CD14-positive monocyte (primary cell): ENCODE data around the gene HMOX2. TPM values are rescaled to one million over a fixed set of nuclear protein-coding genes. Genes with fewer than 3 reads are reported as not detected.
A peak's percentile ranks its signal among the peaks of the same experiment; 100 is the strongest.

Source experiments
- DNase-seq, 3 donors: peaks; one replicate each; pipeline ENCODE4 v3.0.0-alpha.2; 2011 to 2022
- H2AFZ ChIP-seq: 2 replicates; pipeline ENCODE4 v1.6.0; 2012; ENCODE audit warnings: mild to moderate bottlenecking, low read depth, low read length, inconsistent platforms; ENCODE audit not compliant: insufficient read depth, poor library complexity, severe bottlenecking
- H3K27ac ChIP-seq, 2 donors: 1 replicate in 1 of 2; 2 replicates in 1 of 2; pipeline ENCODE4 v1.5.1; 2012 to 2013; ENCODE audit warnings: low read length in 2 of 2, control low read depth in 1 of 2, inconsistent platforms in 1 of 2, low read depth in 1 of 2, mild to moderate bottlenecking in 1 of 2
- H3K27me3 ChIP-seq, 2 donors: one replicate each; pipeline versions ENCODE4 v1.6.0 to v1.6.1; 2011 to 2013; ENCODE audit warnings: low read length in 2 of 2; ENCODE audit not compliant: control insufficient read depth in 2 of 2, insufficient read depth in 2 of 2
- H3K36me3 ChIP-seq, 2 donors: replicated peaks in 1 of 2; 1 replicate in 1 of 2; 2 replicates in 1 of 2; pipeline versions ENCODE4 v1.5.1 to v1.6.1; 2012 to 2013; ENCODE audit warnings: low read length in 2 of 2, control low read depth in 1 of 2, inconsistent platforms in 1 of 2, mild to moderate bottlenecking in 1 of 2; ENCODE audit not compliant: insufficient read depth in 2 of 2, control insufficient read depth in 1 of 2
- H3K4me1 ChIP-seq, 2 donors: 1 replicate in 1 of 2; 2 replicates in 1 of 2; pipeline versions ENCODE4 v1.5.1 to v1.6.1; 2012 to 2013; ENCODE audit warnings: low read length in 2 of 2, control low read depth in 1 of 2, inconsistent platforms in 1 of 2, mild to moderate bottlenecking in 1 of 2, moderate library complexity in 1 of 2; ENCODE audit not compliant: insufficient read depth in 2 of 2, control insufficient read depth in 1 of 2
- H3K4me2 ChIP-seq: replicated peaks from 2 replicates; pipeline ENCODE3; 2012; ENCODE audit warnings: low read length, moderate library complexity, mild to moderate bottlenecking; ENCODE audit not compliant: poor library complexity, severe bottlenecking; ENCODE audit errors: extremely low read depth
- H3K4me3 ChIP-seq, 3 experiments: fragments of 200-600 bp in 1 of 3; sonication (generic) in 1 of 3; replicated peaks in 1 of 3; 1 replicate in 2 of 3; 2 replicates in 1 of 3; pipeline ENCODE4 v1.5.1; 2011 to 2013; ENCODE audit warnings: low read length in 3 of 3, mild to moderate bottlenecking in 3 of 3, control low read depth in 2 of 3, low read depth in 2 of 3, inconsistent platforms in 1 of 3, moderate library complexity in 1 of 3
- H3K79me2 ChIP-seq: 2 replicates; pipeline ENCODE4 v1.6.0; 2012; ENCODE audit warnings: mild to moderate bottlenecking, control low read depth, inconsistent platforms, low read length, moderate library complexity; ENCODE audit not compliant: insufficient read depth
- H3K9ac ChIP-seq: 2 replicates; pipeline ENCODE4 v1.6.0; 2017; ENCODE audit warnings: low read length, mild to moderate bottlenecking; ENCODE audit not compliant: insufficient read depth, poor library complexity, severe bottlenecking
- H3K9me3 ChIP-seq, 2 donors: replicated peaks in 1 of 2; 1 replicate in 1 of 2; 2 replicates in 1 of 2; pipeline versions ENCODE4 v1.5.1 to v1.6.1; 2012 to 2013; ENCODE audit warnings: low read length in 2 of 2, control low read depth in 1 of 2; ENCODE audit not compliant: control insufficient read depth in 1 of 2, insufficient read depth in 1 of 2
- H4K20me1 ChIP-seq: 2 replicates; pipeline ENCODE4 v1.6.0; 2012; ENCODE audit warnings: mild to moderate bottlenecking, low read length, control low read depth, moderate library complexity; ENCODE audit not compliant: insufficient read depth
- H3K27ac Mint-ChIP-seq, 7 donors: one replicate each; pipeline ENCODE4 v1.8.0; 2020; ENCODE audit warnings: mild to moderate bottlenecking in 7 of 7, mixed read lengths in 7 of 7, moderate library complexity in 6 of 7, inconsistent platforms in 2 of 7
- H3K27me3 Mint-ChIP-seq, 3 donors: one replicate each; pipeline ENCODE4 v1.8.0; 2021 to 2022; ENCODE audit warnings: low read depth in 3 of 3, mild to moderate bottlenecking in 3 of 3, mixed read lengths in 3 of 3, moderate library complexity in 3 of 3, inconsistent platforms in 1 of 3
- H3K36me3 Mint-ChIP-seq, 2 donors: one replicate each; pipeline ENCODE4 v1.8.0; 2020; ENCODE audit warnings: mixed read lengths in 2 of 2, inconsistent platforms in 1 of 2, mild to moderate bottlenecking in 1 of 2
- H3K4me1 Mint-ChIP-seq: one replicate; pipeline ENCODE4 v1.8.0; 2020; ENCODE audit warnings: mild to moderate bottlenecking, mixed read lengths
- H3K4me3 Mint-ChIP-seq, 2 donors: one replicate each; pipeline ENCODE4 v1.8.0; 2020; ENCODE audit warnings: mild to moderate bottlenecking in 2 of 2, mixed read lengths in 2 of 2, moderate library complexity in 1 of 2
- H3K9me3 Mint-ChIP-seq, 7 donors: one replicate each; pipeline ENCODE4 v1.8.0; 2020 to 2022; ENCODE audit warnings: mixed read lengths in 7 of 7, mild to moderate bottlenecking in 6 of 7, moderate library complexity in 6 of 7, inconsistent platforms in 2 of 7
- CTCF ChIP-seq: fragments of 200-600 bp; IDR thresholded peaks from one replicate; pipeline ENCODE4 v1.8.0; 2022; ENCODE audit warnings: antibody characterized with exemption, mild to moderate bottlenecking
- WGBS: methylation state at CpG from one replicate; pipeline ENCODE4 v1.1.5; 2013; ENCODE audit warnings: missing lambda C conversion rate; ENCODE audit not compliant: insufficient coverage; 5-methylcytosine and 5-hydroxymethylcytosine counted together
- intact Hi-C, 2 donors: fragments of 100-400 bp; cut with micrococcal nuclease; formaldehyde crosslinking; loops; one replicate each; pipeline versions ENCODE4 v1.15.0 to v1.15.1; 2023
- polyA plus RNA-seq, 3 donors: library from polyadenylated mRNA; depleted of rRNA in 1 of 3; unstranded in 2 of 3; stranded (reverse) in 1 of 3; fragments of 300-500 nt in 2 of 3; fragments of >200 nt in 1 of 3; fragmentation: Illumina TruSeq in 2 of 3; gene quantifications; 1 replicate in 2 of 3; 2 replicates in 1 of 3; pipeline ENCODE4 v1.2.3, GENCODE V29; 2012 to 2021

HMOX2 gene
- polyA plus RNA-seq, 3 donors: 21.7 to 33.2 (median 25.0) TPM

- Mint-ChIP-seq H3K4me3 (no peak overlapping the region), H3K4me1 (no peaks in the 10 kb centered on the region), H3K9me3 (peaks cover 0 to 1% (median 0%) of the 10 kb centered on the region in 7 donors), H3K27ac (peak overlapping the region in 3 of 7 donors; percentile 11 to 65 (median 59)), H3K36me3 (peaks cover 76 to 96% of the 10 kb centered on the region in 2 donors), H3K27me3 (no peaks in the 10 kb centered on the region)
- Histone ChIP-seq H3K9ac (no peak overlapping the region), H2AFZ (no peak overlapping the region), H3K36me3 (peaks cover 78 to 98% of the 10 kb centered on the region in 2 donors), H3K27ac (no peak overlapping the region), H3K4me1 (no peaks in the 10 kb centered on the region), H3K4me3 (no peak overlapping the region), H3K4me2 (no peak overlapping the region), H3K27me3 (no peaks in the 10 kb centered on the region), H3K79me2 (no peaks in the 10 kb centered on the region), H4K20me1 (no peaks in the 10 kb centered on the region), H3K9me3 (no peaks in the 10 kb centered on the region)
- 93% methylated on average over 4 of the region's 5 CpGs for WGBS
- TF ChIP-seq CTCF: no peak
- DNase-seq: no peak
- intact Hi-C loops: no loop called here
Observed at GRCh38 chr16:4443271-4443670, 32.9 kb upstream of the HMOX2 start.

DNA sequence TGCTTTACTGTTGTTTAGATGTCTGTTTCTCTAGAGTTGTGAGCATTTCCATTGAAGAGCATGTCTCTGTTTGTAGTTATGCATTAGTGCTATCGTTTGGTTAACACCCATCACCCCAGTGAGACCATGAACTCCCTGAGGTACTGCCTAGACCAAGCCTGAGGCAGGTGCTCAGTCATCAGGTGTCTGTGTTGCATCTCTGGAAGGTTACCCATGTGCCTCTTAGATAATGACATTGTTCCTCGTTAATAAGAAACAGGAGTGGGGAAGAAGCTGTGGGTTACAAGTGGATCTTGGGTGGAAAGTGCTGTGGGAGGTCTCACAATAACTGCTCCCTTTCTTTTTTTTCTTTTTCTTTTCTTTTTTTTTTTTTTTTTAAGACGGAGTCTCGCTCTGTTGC lies 32.2 kb upstream of the HMOX2 start:
- no peak for TF ChIP-seq CTCF
- no peak overlapping the region for H3K9ac ChIP-seq
- 100% methylated on average over 1 of the region's 4 CpGs for WGBS
- H3K9me3 ChIP-seq: no peaks in the 10 kb centered on the region
- intact Hi-C loops: no loop called here
- no peaks in the 10 kb centered on the region for H3K4me1 Mint-ChIP-seq
- no peak overlapping the region for H3K27ac ChIP-seq
- DNase-seq: no peak
- no peaks in the 10 kb centered on the region for H3K27me3 Mint-ChIP-seq
- H3K36me3 ChIP-seq: peaks cover 80 to 98% of the 10 kb centered on the region in 2 donors
- H3K27ac Mint-ChIP-seq: peak overlapping the region in 2 of 7 donors; percentile 9 to 11
- no peak overlapping the region for H2AFZ ChIP-seq
- peaks cover 0 to 1% (median 0%) of the 10 kb centered on the region in 7 donors for H3K9me3 Mint-ChIP-seq
- H4K20me1 ChIP-seq: no peaks in the 10 kb centered on the region
- no peaks in the 10 kb centered on the region for H3K4me1 ChIP-seq
- no peak overlapping the region for H3K4me2 ChIP-seq
- H3K36me3 Mint-ChIP-seq: peaks cover 78 to 96% of the 10 kb centered on the region in 2 donors
- no peaks in the 10 kb centered on the region for H3K27me3 ChIP-seq
- no peak overlapping the region for H3K4me3 ChIP-seq
- H3K79me2 ChIP-seq: no peaks in the 10 kb centered on the region
- no peak overlapping the region for H3K4me3 Mint-ChIP-seq
